Right atrium auricular region (tissue), 2 donors: ENCODE data around the gene ACSL3. TPM values are rescaled to one million over a fixed set of nuclear protein-coding genes. Genes with fewer than 3 reads are reported as not detected.

ENCODE experiments used
- DNase-seq: peaks from one replicate; pipeline ENCODE4 v3.0.0-alpha.2; 2019; ENCODE audit warnings: low spot score
- H3K27ac ChIP-seq, 2 donors: fragments of 200-600 bp; sonication (generic); 1 replicate in 1 of 2; 2 replicates in 1 of 2; pipeline ENCODE4 v1.5.1; 2016 to 2019
- H3K27me3 ChIP-seq, 2 donors: fragments of 200-600 bp; sonication (generic); one replicate each; pipeline versions ENCODE4 v1.5.1 to v1.6.0; 2017 to 2019
- H3K36me3 ChIP-seq: fragments of 200-600 bp; sonication (generic); one replicate; pipeline ENCODE4 v1.5.1; 2016
- H3K4me1 ChIP-seq, 2 donors: fragments of 200-600 bp; sonication (generic); one replicate each; pipeline versions ENCODE4 v1.5.1 to v1.6.0; 2017 to 2019
- H3K4me3 ChIP-seq, 2 donors: fragments of 200-600 bp; sonication (generic); 1 replicate in 1 of 2; 2 replicates in 1 of 2; pipeline ENCODE4 v1.5.1; 2017 to 2019; ENCODE audit warnings: mild to moderate bottlenecking in 1 of 2, moderate library complexity in 1 of 2
- H3K9me3 ChIP-seq, 2 donors: fragments of 200-600 bp; sonication (generic); one replicate each; pipeline ENCODE4 v1.5.1; 2019
- CTCF ChIP-seq, 2 donors: fragments of 200-600 bp; sonication (generic); IDR thresholded peaks; one replicate each; pipeline ENCODE4 v1.5.1; 2019; ENCODE audit warnings: antibody characterized with exemption in 2 of 2
- total RNA-seq, 2 donors: library from RNA; depleted of rRNA; stranded (reverse); fragments of >200 nt; gene quantifications; one replicate each; pipeline ENCODE4 v1.1.0, GENCODE V29; 2016

Gene ACSL3
- total RNA-seq, 2 donors from 2014 or later: 29.0 to 35.7 TPM

GRCh38 chr2:222887124-222887523 is 26.3 kb downstream of the ACSL3 start:
- no peak overlapping the region for H3K4me3 ChIP-seq
- no peaks in the 10 kb centered on the region for H3K27me3 ChIP-seq
- no peak overlapping the region for H3K27ac ChIP-seq
- no peak for TF ChIP-seq CTCF (IDR thresholded peaks at IDR 0.05)
- peaks cover 0 to 56% of the 10 kb centered on the region in 2 donors for H3K4me1 ChIP-seq
- H3K36me3 ChIP-seq: no peaks in the 10 kb centered on the region
- no peaks in the 10 kb centered on the region for H3K9me3 ChIP-seq
- no peak for DNase-seq

GRCh38 chr2:222888716-222889115 is 27.9 kb downstream of the ACSL3 start:
- no peaks in the 10 kb centered on the region for H3K9me3 ChIP-seq
- H3K27ac ChIP-seq: no peak overlapping the region
- no peak for DNase-seq
- peaks cover 0 to 52% of the 10 kb centered on the region in 2 donors for H3K4me1 ChIP-seq
- no peaks in the 10 kb centered on the region for H3K27me3 ChIP-seq
- no peak for TF ChIP-seq CTCF (IDR thresholded peaks at IDR 0.05)
- H3K36me3 ChIP-seq: no peaks in the 10 kb centered on the region
- no peak overlapping the region for H3K4me3 ChIP-seq

GRCh38 chr2:222891890-222892289 is 31.1 kb downstream of the ACSL3 start:
- no peak for DNase-seq
- Histone ChIP-seq H3K9me3 (no peaks in the 10 kb centered on the region), H3K27ac (peak overlapping the region in 1 of 2 donors; percentile 32), H3K36me3 (no peaks in the 10 kb centered on the region), H3K4me1 (peaks cover 0 to 35% of the 10 kb centered on the region in 2 donors), H3K27me3 (no peaks in the 10 kb centered on the region), H3K4me3 (no peak overlapping the region)
- no peak for TF ChIP-seq CTCF (IDR thresholded peaks at IDR 0.05)

GRCh38 chr2:222892321-222892720 is 31.5 kb downstream of the ACSL3 start:
- Histone ChIP-seq H3K9me3 (no peaks in the 10 kb centered on the region), H3K4me3 (no peak overlapping the region), H3K27me3 (no peaks in the 10 kb centered on the region), H3K4me1 (peaks cover 0 to 35% of the 10 kb centered on the region in 2 donors), H3K27ac (peak overlapping the region in 1 of 2 donors; percentile 32), H3K36me3 (no peaks in the 10 kb centered on the region)
- TF ChIP-seq CTCF (IDR thresholded peaks at IDR 0.05): no peak
- no peak for DNase-seq

- no peak for TF ChIP-seq CTCF (IDR thresholded peaks at IDR 0.05)
- DNase-seq: no peak
- Histone ChIP-seq H3K4me1 (peaks cover 0 to 35% of the 10 kb centered on the region in 2 donors), H3K36me3 (no peaks in the 10 kb centered on the region), H3K27ac (peak overlapping the region in 1 of 2 donors; percentile 32), H3K27me3 (no peaks in the 10 kb centered on the region), H3K9me3 (no peaks in the 10 kb centered on the region), H3K4me3 (no peak overlapping the region)
Measured at GRCh38 chr2:222892761-222893160, 31.9 kb downstream of the ACSL3 start.

GRCh38 chr2:222893716-222894115 is 32.9 kb downstream of the ACSL3 start:
- DNase-seq: no peak
- no peak overlapping the region for H3K4me3 ChIP-seq
- no peak for TF ChIP-seq CTCF (IDR thresholded peaks at IDR 0.05)
- peaks cover 0 to 35% of the 10 kb centered on the region in 2 donors for H3K4me1 ChIP-seq
- H3K9me3 ChIP-seq: no peaks in the 10 kb centered on the region
- H3K27ac ChIP-seq: no peak overlapping the region
- H3K36me3 ChIP-seq: no peaks in the 10 kb centered on the region
- H3K27me3 ChIP-seq: no peaks in the 10 kb centered on the region
